Hepatocyte (in vitro differentiated cells): ENCODE results near the gene C16orf96. TPM values are rescaled to one million over a fixed set of nuclear protein-coding genes. Genes with fewer than 3 reads are reported as not detected.
A peak's percentile ranks its signal among the peaks of the same experiment; 100 is the strongest.

ENCODE experiments used
- DNase-seq: peaks from one replicate; pipeline ENCODE4 v3.0.0-alpha.2; 2016; ENCODE audit warnings: low spot score
- H2AFZ ChIP-seq: fragments of 200-600 bp; sonication (generic); 2 replicates; pipeline ENCODE4 v1.6.0; 2016; ENCODE audit warnings: antibody characterized with exemption, mild to moderate bottlenecking
- H3K27ac ChIP-seq: fragments of 200-600 bp; sonication (generic); 2 replicates; pipeline ENCODE4 v1.5.1; 2016; ENCODE audit warnings: mild to moderate bottlenecking
- H3K27me3 ChIP-seq: fragments of 200-600 bp; sonication (generic); 2 replicates; pipeline ENCODE4 v1.6.1; 2016
- H3K36me3 ChIP-seq: fragments of 200-600 bp; sonication (generic); replicated peaks from 2 replicates; pipeline ENCODE4 v1.5.1; 2016; ENCODE audit warnings: low read depth; ENCODE audit not compliant: insufficient read depth
- H3K4me1 ChIP-seq: fragments of 200-600 bp; sonication (generic); 2 replicates; pipeline ENCODE4 v1.5.1; 2016; ENCODE audit warnings: mild to moderate bottlenecking, moderate library complexity; ENCODE audit not compliant: insufficient read depth
- H3K4me2 ChIP-seq: fragments of 200-600 bp; sonication (generic); 2 replicates; pipeline ENCODE4 v1.6.0; 2016
- H3K4me3 ChIP-seq: fragments of 200-600 bp; sonication (generic); 2 replicates; pipeline ENCODE4 v1.5.1; 2016; ENCODE audit warnings: mild to moderate bottlenecking
- H3K79me2 ChIP-seq: fragments of 200-600 bp; sonication (generic); 2 replicates; pipeline ENCODE4 v1.6.0; 2017; ENCODE audit warnings: mild to moderate bottlenecking
- H3K9me2 ChIP-seq: fragments of 200-600 bp; sonication (generic); replicated peaks from 2 replicates; pipeline ENCODE4 v1.6.0; 2017; ENCODE audit warnings: mild to moderate bottlenecking; ENCODE audit not compliant: insufficient read depth
- H3K9me3 ChIP-seq: fragments of 200-600 bp; sonication (generic); 2 replicates; pipeline ENCODE4 v1.5.1; 2016; ENCODE audit warnings: low read depth, mild to moderate bottlenecking
- H4K20me1 ChIP-seq: fragments of 200-600 bp; sonication (generic); 2 replicates; pipeline ENCODE4 v1.6.0; 2016; ENCODE audit warnings: mild to moderate bottlenecking; ENCODE audit not compliant: insufficient read depth, poor library complexity, severe bottlenecking
- CTCF ChIP-seq: fragments of 200-600 bp; sonication (generic); IDR thresholded peaks from 2 replicates; pipeline ENCODE4 v1.5.1; 2016; ENCODE audit warnings: antibody characterized with exemption, mild to moderate bottlenecking; ENCODE audit not compliant: poor library complexity
- EZH2 ChIP-seq: fragments of 200-600 bp; sonication (generic); IDR thresholded peaks from 2 replicates; pipeline ENCODE4 v1.6.1; 2016; ENCODE audit warnings: antibody characterized with exemption, mild to moderate bottlenecking, borderline replicate concordance
- EZH2phosphoT487 ChIP-seq: fragments of 200-600 bp; sonication (generic); IDR thresholded peaks from one replicate; pipeline ENCODE4 v1.6.1; 2018; ENCODE audit warnings: antibody characterized with exemption, mild to moderate bottlenecking, low read depth, moderate library complexity; ENCODE audit not compliant: unreplicated experiment, severe bottlenecking
- WGBS: methylation state at CpG from one replicate; pipeline ENCODE4 v1.1.6; 2016; ENCODE audit warnings: low lambda C conversion rate; ENCODE audit errors: missing lambda C conversion rate; 5-methylcytosine and 5-hydroxymethylcytosine counted together
- polyA plus RNA-seq: library from polyadenylated mRNA; unstranded; fragments of >200 nt; fragmentation: Nextera tagmentation; extraction: Ambion mirVana; gene quantifications from 2 replicates; pipeline ENCODE4 v1.2.1, GENCODE V29; 2016
- total RNA-seq: library from RNA; depleted of rRNA; stranded (reverse); fragments of >200 nt; gene quantifications from 2 replicates; pipeline ENCODE4 v1.2.3, GENCODE V29; 2014

Gene C16orf96
- total and polyA plus RNA-seq, 2 experiments from 2014 or later, result 0.20 TPM; not detected in 1

- Histone ChIP-seq H3K9me3 (no peaks in the 10 kb centered on the region), H2AFZ (no peak overlapping the region), H3K4me3 (no peak overlapping the region), H3K36me3 (no peaks in the 10 kb centered on the region), H3K4me2 (no peak overlapping the region), H4K20me1 (no peaks in the 10 kb centered on the region), H3K27ac (no peak overlapping the region), H3K27me3 (no peaks in the 10 kb centered on the region), H3K79me2 (peaks cover 63% of the 10 kb centered on the region), H3K9me2 (no peaks in the 10 kb centered on the region), H3K4me1 (peaks cover 8% of the 10 kb centered on the region)
- DNase-seq, result no peak
- TF ChIP-seq CTCF (no peak), EZH2phosphoT487 (no peak)
- 89% methylated on average over 7 of the region's 7 CpGs for WGBS
Measured at GRCh38 chr16:4525069-4525468, 31.1 kb upstream of the C16orf96 start.

DNA sequence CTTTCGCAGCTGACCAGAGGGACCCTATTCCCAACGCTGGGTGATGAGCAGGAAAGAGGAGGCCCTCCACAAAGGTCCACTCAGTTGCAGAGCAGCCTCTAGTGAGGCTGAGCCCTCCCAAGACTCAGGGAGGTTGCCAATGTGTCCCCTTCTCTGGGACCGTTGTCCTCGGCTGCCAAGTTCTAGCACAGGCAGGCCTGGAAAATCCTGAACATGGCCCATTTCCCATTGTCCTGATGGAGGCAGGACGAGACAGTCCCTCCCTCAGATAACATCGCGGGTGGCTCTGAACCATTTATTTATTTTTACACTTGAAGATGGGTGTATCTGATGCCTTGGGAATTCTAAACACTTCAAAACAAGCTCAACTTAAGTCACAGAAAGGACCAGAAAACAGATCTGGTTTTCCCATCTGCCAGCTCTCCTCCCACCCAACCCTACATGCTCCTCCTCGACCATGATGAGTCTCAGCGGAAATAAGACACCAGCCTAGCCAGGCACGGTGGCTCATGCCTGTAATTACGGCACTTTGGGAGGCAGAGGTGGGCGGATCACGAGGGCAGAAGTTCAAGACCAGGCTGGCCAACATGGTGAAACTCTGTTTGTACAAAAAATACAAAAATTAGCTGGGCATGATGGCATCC is 30.4 kb upstream of the C16orf96 start:
- no peaks in the 10 kb centered on the region for H4K20me1 ChIP-seq
- no peak overlapping the region for H3K4me2 ChIP-seq
- WGBS, result 85% methylated on average over 13 of the region's 13 CpGs
- H3K9me3 ChIP-seq, result no peaks in the 10 kb centered on the region
- peaks cover 8% of the 10 kb centered on the region for H3K4me1 ChIP-seq
- H3K27me3 ChIP-seq, result no peaks in the 10 kb centered on the region
- H3K36me3 ChIP-seq, result no peaks in the 10 kb centered on the region
- no peak overlapping the region for H3K4me3 ChIP-seq
- no peak overlapping the region for H3K27ac ChIP-seq
- H3K79me2 ChIP-seq, result peaks cover 62% of the 10 kb centered on the region
- TF ChIP-seq EZH2phosphoT487 (no peak), EZH2 (no peak)
- no peak for DNase-seq
- H2AFZ ChIP-seq, result no peak overlapping the region
- H3K9me2 ChIP-seq, result no peaks in the 10 kb centered on the region

- peak; percentile 50 for DNase-seq
- Histone ChIP-seq H3K9me2 (no peaks in the 10 kb centered on the region), H3K4me2 (no peak overlapping the region), H3K4me1 (no peaks in the 10 kb centered on the region), H3K27me3 (no peaks in the 10 kb centered on the region), H3K4me3 (no peak overlapping the region), H3K9me3 (no peaks in the 10 kb centered on the region), H3K27ac (peak overlapping the region; percentile 45), H3K36me3 (no peaks in the 10 kb centered on the region), H2AFZ (no peak overlapping the region), H4K20me1 (no peaks in the 10 kb centered on the region), H3K79me2 (peaks cover 86% of the 10 kb centered on the region)
- 45% methylated on average over 16 of the region's 16 CpGs for WGBS
- TF ChIP-seq CTCF (no peak), EZH2phosphoT487 (no peak), EZH2 (no peak)
Measured at GRCh38 chr16:4529085-4530060, 26.8 kb upstream of the C16orf96 start.

GRCh38 chr16:4531811-4532210 is 24.3 kb upstream of the C16orf96 start:
- H3K36me3 ChIP-seq, result no peaks in the 10 kb centered on the region
- no peak overlapping the region for H3K4me2 ChIP-seq
- H3K9me3 ChIP-seq, result no peaks in the 10 kb centered on the region
- no peak overlapping the region for H3K27ac ChIP-seq
- no peaks in the 10 kb centered on the region for H3K27me3 ChIP-seq
- no peaks in the 10 kb centered on the region for H3K4me1 ChIP-seq
- H3K9me2 ChIP-seq, result no peaks in the 10 kb centered on the region
- H3K79me2 ChIP-seq, result peaks cover 88% of the 10 kb centered on the region
- no peak for TF ChIP-seq EZH2
- no peak for TF ChIP-seq EZH2phosphoT487
- TF ChIP-seq CTCF, result no peak
- WGBS, result 91% methylated on average over 8 of the region's 8 CpGs
- peaks cover 19% of the 10 kb centered on the region for H4K20me1 ChIP-seq
- H3K4me3 ChIP-seq, result no peak overlapping the region
- H2AFZ ChIP-seq, result no peak overlapping the region
- DNase-seq, result no peak
